ENCODE data around the gene ITGB8.

Gene ITGB8

GRCh38 chr7:20358762-20359282 lies 28.1 kb downstream of the ITGB8 start:
- no peak overlapping the region for H3K27ac ChIP-seq
- no peaks in the 10 kb centered on the region for H3K27me3 ChIP-seq (ENCODE audit: insufficient read depth, low read depth, severe bottlenecking)
- H3K4me3 ChIP-seq (ENCODE audit: low read depth, low read length), result no peak overlapping the region
- H3K36me3 ChIP-seq, result no peaks in the 10 kb centered on the region
- DNase-seq, result no peak
- no peaks in the 10 kb centered on the region for H3K9me3 ChIP-seq (ENCODE audit: severe bottlenecking)
- TF ChIP-seq CTCF (IDR thresholded peaks at IDR 0.05; ENCODE audit: low read depth, low read length), result no peak

- no peak for DNase-seq
- no peak overlapping the region for H3K27ac ChIP-seq
- no peaks in the 10 kb centered on the region for H3K36me3 ChIP-seq
- TF ChIP-seq CTCF (IDR thresholded peaks at IDR 0.05; ENCODE audit: low read depth, low read length), result no peak
- H3K27me3 ChIP-seq (ENCODE audit: insufficient read depth, low read depth, severe bottlenecking), result no peaks in the 10 kb centered on the region
- no peaks in the 10 kb centered on the region for H3K9me3 ChIP-seq (ENCODE audit: severe bottlenecking)
- H3K4me3 ChIP-seq (ENCODE audit: low read depth, low read length), result no peak overlapping the region
These were observed 28.8 kb downstream of the ITGB8 start for GRCh38 chr7:20359341-20359963.

- Histone ChIP-seq H3K4me3 (ENCODE audit: low read depth, low read length) (no peak overlapping the region), H3K27me3 (ENCODE audit: insufficient read depth, low read depth, severe bottlenecking) (no peaks in the 10 kb centered on the region), H3K9me3 (ENCODE audit: severe bottlenecking) (no peaks in the 10 kb centered on the region), H3K27ac (no peak overlapping the region), H3K36me3 (peaks cover 6% of the 10 kb centered on the region)
- TF ChIP-seq CTCF (IDR thresholded peaks at IDR 0.05; ENCODE audit: low read depth, low read length), result no peak
- DNase-seq, result no peak
These were observed 32.0 kb downstream of the ITGB8 start for GRCh38 chr7:20362574-20363253.

GRCh38 chr7:20364571-20365196 lies 34.0 kb downstream of the ITGB8 start:
- Histone ChIP-seq H3K36me3 (peaks cover 13% of the 10 kb centered on the region), H3K9me3 (ENCODE audit: severe bottlenecking) (no peaks in the 10 kb centered on the region), H3K27me3 (ENCODE audit: insufficient read depth, low read depth, severe bottlenecking) (no peaks in the 10 kb centered on the region), H3K4me3 (ENCODE audit: low read depth, low read length) (no peak overlapping the region), H3K27ac (no peak overlapping the region)
- TF ChIP-seq CTCF (IDR thresholded peaks at IDR 0.05; ENCODE audit: low read depth, low read length), result no peak
- no peak for DNase-seq

GRCh38 chr7:20365486-20365885 lies 34.8 kb downstream of the ITGB8 start:
- no peak for TF ChIP-seq CTCF (IDR thresholded peaks at IDR 0.05; ENCODE audit: low read depth, low read length)
- DNase-seq, result no peak
- no peaks in the 10 kb centered on the region for H3K27me3 ChIP-seq (ENCODE audit: insufficient read depth, low read depth, severe bottlenecking)
- H3K4me3 ChIP-seq (ENCODE audit: low read depth, low read length), result no peak overlapping the region
- H3K27ac ChIP-seq, result no peak overlapping the region
- peaks cover 13% of the 10 kb centered on the region for H3K36me3 ChIP-seq
- no peaks in the 10 kb centered on the region for H3K9me3 ChIP-seq (ENCODE audit: severe bottlenecking)
